SHP77 (cell line): ENCODE measurements around the gene ZNF469.
"Not testable (repeated sequence)": the region's sequence is repeated elsewhere in the genome, so short reads cannot be mapped to it uniquely, and the experiment has no call there.

Experiments
- DNase-seq, 2 experiments: peaks; one replicate each; lab custom pipeline; 2025; lab: John Stamatoyannopoulos, UW

Gene ZNF469

GRCh38 chr16:88360401-88360800 lies 22.4 kb upstream of the ZNF469 start:
- DNase-seq, result not testable (repeated sequence)

DNA sequence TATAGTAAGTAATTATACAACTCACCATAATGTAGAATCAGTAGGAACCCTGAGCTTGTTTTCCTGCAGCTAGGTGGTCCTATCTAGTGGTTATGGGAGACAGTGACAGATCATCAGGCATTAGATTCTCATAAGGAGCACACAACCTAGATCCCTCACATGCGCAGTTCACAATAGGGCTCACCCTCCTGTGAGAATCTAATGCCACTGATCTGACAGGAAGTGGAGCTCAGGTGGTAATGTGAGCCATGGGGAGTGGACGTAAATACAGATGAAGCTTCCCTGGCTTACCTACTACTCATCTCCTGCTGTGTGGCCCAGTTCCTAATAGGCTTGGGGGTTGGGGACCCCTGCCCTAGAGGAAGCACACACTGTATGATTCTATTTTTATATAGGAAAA lies 21.8 kb upstream of the ZNF469 start:
- DNase-seq, result no peak

- DNase-seq, result no peak
Observed at GRCh38 chr16:88361775-88362174, 21.0 kb upstream of the ZNF469 start.

DNA sequence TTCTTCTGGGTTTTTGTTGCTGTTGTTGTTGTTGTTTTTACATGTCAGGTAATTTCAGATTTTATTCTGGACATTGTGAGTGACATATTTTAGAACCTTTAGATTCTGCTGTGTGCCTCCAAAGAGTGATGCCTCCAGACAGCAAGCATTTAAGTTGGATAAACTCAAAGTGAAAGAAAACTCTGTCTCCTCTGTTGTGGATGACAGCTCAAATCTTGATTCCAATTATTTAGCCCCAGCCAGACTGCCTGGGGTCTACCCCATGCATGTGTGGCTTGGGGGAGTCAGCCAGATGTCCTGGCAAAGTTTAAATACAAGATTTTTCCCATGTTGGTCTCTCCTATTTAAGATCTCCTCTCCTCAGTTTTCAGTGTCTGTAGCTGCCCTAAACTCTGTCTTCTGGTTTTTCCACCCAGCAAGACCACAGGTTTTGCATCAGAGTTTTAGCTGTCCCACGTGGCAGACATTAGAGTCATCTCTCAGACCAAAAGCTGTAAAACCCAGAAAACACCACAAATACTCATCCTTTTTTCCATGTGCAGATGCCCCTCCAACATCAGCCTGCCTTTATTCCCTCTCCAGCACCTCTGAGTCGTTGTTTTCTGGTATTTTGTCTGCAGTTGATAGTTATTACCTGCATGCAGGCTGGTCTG lies 19.4 kb upstream of the ZNF469 start:
- DNase-seq, result no peak

GRCh38 chr16:88365244-88365865 lies 17.4 kb upstream of the ZNF469 start:
- DNase-seq, result no peak

DNA sequence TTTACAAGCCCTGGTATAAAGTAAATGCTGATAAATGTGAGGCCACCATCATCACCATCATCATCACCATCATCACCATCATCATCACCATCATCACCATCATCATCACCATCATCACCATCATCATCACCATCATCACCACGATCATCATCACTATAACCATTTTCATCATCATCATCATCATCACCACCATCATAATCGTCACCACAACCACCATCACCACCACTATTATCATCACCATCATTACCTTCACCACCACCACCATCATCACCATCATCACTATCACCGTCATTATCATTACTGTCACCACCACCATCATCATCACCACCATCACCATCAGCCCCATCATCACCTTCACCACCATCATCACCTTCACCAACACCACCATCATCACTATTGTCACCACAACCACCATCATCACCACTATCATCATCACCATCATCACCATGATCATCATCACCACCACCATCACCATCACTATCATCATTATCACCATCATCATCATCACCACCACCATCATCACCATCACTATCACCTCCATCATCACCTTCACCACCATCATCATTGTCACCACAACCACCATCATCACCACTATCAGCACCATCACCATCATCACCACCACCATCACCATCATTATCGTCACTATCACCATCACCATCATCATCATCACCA lies 16.6 kb upstream of the ZNF469 start:
- DNase-seq, result no peak

DNA sequence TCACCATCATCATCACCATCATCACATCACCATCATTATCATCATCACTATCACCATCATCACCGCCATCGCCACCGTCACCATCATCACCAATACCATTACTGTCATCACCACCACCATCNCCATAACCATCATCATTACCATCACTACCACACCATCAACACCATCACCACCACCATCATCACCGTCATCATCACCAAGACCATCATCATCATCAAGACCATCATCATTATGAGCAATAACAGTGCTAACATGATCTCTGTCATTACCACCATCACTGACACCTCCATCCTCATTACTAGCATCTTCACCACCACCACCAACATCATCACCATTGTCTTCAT lies 16.1 kb upstream of the ZNF469 start:
- DNase-seq, result no peak

DNA sequence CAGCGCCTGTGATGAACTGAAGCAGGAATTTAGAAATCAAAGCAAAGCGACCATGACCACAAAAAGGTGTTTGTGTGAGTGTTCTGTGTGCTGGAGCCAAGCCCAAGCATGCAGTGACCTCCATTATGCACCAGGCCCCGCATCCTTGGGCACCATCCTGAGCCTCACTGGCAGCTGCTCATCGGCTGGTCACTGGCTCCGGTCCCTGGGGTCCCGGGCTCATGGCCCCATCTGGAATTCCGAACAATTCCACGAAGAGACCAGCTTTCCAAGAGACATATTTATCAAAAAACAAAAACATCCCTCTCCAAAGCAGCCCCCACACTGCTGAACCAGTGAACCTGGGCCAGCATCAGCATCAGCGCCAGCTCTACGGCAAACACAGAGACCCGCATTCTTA lies 15.2 kb upstream of the ZNF469 start:
- no peak for DNase-seq

DNA sequence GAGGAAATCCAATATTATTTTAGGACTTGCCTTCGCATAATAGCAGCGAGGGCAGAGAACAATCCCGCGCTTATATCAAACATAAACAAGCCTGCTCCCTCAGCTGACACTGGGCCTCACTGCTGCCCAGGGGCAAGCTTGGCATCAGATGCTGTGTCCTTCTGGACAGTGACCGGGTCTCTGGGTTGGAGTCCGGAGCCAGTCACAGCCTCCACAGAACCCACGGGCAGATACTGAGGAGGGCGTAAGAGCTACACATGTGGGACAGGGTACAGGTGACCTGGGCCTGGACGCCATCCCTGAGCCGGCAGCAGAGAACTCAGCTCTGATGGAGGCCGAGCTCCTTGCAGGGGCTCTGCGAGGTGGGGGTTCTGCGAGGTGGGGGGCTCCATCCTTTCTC lies 14.7 kb upstream of the ZNF469 start:
- DNase-seq, result no peak

GRCh38 chr16:88368994-88369393 lies 13.8 kb upstream of the ZNF469 start:
- DNase-seq, result no peak

DNA sequence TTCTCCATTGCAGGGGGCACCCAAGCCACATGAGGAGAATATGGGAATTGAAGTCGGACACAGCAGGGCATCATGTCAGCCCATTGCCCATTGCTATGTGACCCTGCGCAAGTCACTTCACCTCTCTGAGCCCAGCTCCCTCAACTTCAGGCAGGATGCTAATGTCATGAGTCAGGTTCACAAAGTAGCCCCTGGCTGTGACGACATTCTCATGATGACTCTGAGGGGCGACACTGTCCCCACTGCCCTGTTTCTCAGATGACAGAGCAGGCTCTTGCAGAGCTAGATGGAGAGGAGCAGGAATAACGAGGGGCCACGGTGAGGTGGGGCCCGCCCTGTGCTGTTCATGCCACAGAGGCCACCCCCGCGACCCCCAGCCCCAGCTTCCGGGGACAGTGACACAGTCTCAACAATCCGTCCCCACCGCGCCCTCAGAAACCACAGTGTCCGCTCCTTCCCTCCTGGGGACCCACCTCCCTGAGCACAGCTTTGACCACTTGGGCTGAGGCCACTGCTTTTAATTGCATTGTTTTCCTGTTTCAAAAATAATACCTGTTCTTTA lies 13.2 kb upstream of the ZNF469 start:
- DNase-seq, result no peak

DNA sequence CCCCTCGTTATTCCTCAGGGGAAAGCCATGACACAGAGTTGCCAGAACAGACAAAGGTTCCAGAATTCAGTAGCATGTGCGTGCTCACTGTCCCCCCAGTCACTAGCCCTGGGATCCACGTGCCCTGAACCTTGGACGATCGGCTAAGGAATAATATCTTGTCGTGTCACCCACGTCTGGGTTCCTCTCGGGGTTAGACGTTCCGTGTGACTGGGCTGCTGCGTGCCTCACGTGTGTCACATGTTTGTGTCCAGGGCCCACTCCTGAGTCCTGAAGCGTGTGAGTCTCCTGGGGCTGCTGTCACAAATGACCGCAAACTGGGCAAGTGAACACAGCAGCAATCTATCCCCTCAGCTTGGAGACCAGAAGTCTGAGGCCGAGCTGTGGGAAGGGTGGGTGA lies 12.4 kb upstream of the ZNF469 start:
- no peak for DNase-seq

DNA sequence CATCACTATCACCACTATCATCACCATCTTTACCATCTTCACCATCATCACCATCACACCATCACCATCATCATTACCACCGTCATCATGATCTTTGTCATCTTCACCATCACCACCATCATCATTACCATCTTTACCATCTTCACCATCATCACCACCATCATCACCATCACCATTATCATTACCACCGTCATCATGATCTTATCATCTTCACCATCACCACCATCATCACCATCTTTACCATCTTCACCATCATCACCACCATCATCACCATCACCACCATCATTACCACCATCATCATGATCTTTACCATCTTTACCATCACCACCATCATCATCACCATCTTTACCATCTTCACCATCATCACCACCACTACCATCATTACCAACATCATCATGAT lies 10.2 kb upstream of the ZNF469 start:
- DNase-seq, result no peak

DNA sequence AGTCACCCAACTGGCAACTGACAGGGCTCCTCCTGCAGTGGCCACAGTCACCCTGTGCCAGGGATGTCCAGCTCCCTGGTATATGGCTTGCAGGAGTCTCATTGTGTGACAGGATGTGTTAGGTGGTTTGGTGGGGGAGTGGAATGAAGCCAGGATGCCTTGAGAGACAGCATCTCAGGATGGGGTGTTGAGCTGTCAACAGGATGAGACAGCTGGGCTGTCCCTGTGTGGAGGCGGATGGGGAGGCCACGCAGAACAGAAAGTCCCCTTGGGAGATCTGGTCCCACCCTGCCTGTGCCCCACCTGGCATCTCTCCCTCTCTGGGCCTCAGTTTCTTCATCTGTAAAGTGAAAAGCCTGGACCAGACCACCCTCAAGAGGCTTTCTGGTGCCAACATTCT lies 9.5 kb upstream of the ZNF469 start:
- no peak for DNase-seq

GRCh38 chr16:88373927-88374492 lies 8.7 kb upstream of the ZNF469 start:
- no peak for DNase-seq

DNA sequence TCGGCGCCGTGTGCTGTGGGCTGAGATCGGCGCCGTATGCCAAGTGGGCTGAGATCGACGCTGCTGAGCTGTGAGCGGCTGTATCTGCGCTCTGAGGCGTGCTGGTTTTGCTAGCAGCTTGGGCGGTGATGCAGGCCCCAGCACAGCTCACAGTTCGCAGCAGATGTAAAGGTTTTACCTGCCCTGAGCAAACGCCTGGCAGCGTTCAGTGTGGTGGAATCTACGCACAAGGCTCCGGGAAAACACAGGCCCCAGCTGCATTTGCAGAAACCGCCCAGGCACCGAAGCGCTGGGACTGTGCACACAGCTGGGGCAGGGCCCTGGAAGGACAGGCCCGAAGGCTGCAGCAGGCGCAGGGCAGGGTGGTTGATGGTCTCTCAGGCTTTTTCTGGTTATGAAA lies 8.0 kb upstream of the ZNF469 start:
- DNase-seq, result no peak

GRCh38 chr16:88375236-88375975 lies 7.4 kb upstream of the ZNF469 start:
- DNase-seq, result no peak

- DNase-seq, result no peak
Observed at GRCh38 chr16:88375996-88376834, 6.5 kb upstream of the ZNF469 start.

DNA sequence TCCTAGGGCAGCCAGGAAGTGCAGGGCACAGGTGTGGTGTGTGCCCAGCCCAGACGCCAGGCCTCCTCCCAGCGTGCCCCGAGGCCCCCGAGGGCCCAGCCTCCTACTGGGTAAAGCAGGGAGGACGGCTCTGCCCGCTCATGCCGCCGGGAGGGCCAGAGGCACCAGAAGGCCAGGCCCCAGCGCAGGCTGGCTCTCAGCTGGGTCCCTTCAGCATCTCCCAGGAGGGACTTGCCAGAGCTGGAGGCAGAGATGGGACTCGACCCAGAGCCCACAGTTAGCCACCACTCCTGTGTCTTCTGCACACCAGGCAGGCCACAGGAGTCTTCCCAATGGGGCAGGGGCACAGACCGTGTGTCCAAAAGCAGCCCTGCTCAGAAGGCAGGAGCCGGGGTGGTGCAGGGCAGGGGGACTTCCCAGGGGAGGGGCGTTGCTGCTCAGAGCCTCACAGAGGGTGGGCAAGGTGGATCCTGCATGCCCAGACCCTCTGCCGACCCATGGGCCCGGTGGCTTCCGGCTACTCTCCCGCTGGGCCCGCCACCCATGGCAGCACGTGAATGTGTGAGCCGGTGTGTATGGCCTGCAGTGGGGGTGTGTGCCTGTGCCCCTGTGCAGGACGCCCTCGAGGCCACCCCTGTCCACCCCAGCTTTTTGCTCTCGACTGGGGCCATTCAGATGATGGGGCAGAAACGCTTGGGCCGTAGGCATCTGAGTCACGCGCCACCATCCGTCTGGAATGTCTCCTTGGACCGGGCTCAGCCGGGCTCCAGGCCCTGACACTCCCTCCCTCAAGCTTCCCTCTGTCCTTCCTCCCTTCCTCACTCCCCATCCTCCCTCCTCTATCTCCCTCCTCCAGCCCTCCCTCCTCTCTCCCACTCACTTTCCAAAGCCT lies 5.7 kb upstream of the ZNF469 start:
- no peak for DNase-seq

DNA sequence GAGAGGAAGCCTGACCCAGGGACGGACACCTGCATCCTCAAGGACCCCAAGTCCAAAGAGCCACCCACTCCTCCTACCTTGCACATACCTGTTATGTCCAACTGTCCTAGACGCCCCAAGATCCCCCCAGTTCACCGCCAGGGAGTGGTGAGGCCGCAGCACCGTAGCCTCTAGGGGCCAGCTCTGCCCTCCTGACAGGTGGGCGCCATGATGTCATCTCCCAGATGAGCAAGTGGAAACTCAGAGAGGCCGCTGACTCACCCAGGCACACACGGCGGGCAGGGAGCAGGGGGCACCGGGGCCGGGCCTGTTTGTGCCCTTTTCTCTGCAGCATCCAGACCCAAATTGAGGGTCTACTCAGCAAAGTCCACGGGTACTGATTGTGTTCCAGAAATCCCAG lies 4.8 kb upstream of the ZNF469 start:
- no peak for DNase-seq
